CD1c-positive myeloid dendritic cell (primary cell): Measurements from ENCODE around the gene SPA17.

Source experiments
- DNase-seq: peaks from one replicate; pipeline ENCODE4 v3.0.0-alpha.2; 2016; ENCODE audit errors: extremely low spot score

Gene SPA17

DNA sequence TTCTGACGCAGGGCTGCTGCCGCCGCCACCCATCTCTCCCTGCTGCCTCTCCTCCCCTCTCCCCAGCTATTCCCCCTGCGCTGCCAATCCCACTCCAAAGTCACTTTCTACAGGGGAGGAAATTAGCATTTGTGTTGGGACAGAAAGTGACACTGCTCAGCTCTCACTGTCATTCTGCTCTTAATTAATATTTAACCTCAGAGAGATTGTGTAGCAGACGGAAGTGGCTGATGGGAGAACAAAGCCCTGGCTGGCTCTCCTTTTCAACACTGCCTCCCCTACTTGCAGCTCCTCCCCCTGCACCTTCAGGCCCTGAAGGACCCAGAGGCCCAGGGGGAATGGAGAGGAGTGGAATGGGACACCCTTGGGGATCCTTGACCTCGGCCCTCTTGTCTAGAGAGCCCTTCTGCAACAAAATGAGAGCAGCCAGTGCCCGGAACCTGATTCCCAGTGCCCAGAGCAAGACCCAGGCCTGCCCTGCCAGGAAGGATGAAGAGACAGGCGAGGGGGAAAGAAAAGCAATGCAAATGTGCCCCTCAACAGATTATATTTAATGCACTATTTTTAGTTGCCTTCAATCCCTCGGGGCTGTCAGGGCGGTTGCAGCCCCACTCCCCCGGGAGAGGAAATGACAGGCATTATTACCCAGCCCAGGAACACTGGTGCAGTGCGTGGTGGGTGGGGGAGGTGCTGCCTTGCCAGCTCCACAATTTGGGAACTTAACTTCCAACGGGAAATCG lies 51.4 kb downstream of the SPA17 start:
- no peak for DNase-seq

GRCh38 chr11:124725719-124726105 lies 52.0 kb downstream of the SPA17 start:
- DNase-seq = no peak

DNA sequence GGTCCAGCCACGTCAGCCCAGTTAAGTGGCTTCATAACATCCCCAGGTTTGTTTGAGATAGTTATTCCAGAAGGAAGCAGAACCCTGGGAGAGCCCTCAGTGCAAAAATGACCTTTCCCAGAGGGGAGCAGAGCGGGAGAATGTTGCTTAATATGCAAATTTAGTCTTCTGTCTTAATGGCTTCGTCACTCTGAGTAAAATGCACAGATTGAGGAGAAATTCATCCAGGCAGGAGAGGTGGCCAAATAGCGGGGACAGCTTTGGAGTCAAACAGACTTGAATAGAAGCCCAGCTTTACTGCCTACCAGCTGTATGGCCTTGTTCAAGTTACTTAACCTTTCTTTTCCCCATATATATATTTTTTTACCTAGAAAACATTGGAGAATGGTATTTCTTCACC lies 53.8 kb downstream of the SPA17 start:
- no peak for DNase-seq

DNA sequence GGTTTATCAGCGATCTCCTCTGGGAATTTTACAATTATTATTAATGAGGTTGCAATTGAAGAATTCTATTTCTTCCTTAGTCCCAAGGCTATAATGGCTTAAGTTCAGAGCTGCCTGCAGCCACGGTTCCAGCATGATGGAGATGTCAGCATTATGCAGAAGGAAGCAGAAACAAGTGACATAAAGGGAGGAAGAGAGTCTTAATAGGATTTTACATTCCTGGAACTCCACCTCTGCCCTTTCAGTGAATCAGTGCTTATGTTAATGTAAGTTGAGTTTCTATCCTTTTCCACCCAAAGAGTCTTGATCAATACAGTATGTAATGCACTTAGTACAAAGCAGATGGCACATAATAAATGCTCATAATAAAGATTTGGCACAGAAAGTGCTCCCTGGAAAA lies 54.4 kb downstream of the SPA17 start:
- DNase-seq = no peak

DNA sequence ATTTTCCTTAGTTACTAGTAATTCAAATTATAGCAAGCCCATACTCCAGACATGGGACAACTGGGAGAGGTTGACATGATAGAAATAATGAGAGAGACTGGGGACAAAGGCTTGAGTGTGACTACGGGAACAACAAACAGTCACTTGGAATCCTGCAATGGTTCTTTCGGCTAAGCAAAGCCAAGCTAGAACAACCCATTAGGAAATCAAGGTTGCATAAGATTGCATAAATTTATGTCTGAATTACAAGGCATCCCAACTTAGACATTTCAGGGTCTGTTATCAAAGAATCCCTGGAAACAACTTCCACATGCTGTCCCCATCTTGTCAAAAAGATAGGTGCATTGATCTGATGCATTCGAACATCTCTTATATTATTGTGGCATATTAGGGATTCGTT lies 55.9 kb downstream of the SPA17 start:
- no peak for DNase-seq

DNA sequence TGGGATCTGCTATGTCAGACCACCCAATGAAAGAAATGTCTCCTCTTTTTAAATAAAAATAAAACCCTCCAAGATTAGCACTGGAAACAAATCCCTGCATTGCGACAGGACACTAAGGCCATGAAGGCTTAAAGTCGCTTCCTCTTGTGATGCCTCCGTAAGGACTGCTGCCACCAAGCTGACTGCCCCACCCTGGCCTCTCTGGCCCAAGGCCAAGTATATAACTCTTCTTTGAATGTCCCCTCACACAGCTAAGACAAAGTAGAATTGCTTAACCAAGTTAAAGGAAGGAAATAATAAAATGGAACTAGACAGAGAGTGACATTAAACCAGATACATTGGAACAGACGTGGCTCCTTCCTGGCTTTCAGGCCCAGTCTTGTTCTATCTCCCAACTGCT lies 58.5 kb downstream of the SPA17 start:
- peak; percentile 43 for DNase-seq

- DNase-seq = peak; percentile 70
Observed at GRCh38 chr11:124736736-124737135, 63.0 kb downstream of the SPA17 start.

DNA sequence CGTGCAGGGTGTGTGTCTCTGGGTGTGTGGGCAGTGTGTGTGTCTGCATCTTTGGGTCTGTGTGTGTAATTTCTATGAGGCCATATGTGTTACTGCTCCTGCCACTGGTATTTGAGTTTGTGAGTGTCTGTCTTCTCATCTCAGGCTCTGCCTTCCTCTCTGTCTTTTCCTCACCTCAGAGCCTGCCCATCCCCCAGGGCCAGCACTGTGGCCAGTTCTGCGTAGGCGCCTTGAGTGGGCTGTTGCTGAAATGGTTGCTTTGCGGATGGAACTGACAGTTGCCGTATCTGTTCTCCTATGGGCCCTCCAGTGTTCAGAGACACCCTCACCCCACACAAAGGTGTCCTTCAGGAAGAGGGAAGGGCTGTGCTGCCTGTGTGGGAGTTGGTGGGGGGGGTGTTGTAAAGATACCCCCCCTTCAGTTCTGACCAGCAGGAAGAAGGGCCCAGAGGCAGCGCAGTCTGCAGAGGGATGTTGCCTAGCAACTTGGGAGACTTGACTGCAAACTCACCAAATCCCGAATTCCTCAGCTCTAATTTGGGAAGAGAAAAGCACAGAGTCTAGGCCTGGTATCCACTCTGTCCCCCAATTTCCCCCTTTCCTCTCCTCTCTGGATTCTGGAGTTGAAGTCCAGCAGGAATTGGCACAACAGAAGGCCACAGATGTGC lies 64.1 kb downstream of the SPA17 start:
- peak; percentile 25 for DNase-seq

DNA sequence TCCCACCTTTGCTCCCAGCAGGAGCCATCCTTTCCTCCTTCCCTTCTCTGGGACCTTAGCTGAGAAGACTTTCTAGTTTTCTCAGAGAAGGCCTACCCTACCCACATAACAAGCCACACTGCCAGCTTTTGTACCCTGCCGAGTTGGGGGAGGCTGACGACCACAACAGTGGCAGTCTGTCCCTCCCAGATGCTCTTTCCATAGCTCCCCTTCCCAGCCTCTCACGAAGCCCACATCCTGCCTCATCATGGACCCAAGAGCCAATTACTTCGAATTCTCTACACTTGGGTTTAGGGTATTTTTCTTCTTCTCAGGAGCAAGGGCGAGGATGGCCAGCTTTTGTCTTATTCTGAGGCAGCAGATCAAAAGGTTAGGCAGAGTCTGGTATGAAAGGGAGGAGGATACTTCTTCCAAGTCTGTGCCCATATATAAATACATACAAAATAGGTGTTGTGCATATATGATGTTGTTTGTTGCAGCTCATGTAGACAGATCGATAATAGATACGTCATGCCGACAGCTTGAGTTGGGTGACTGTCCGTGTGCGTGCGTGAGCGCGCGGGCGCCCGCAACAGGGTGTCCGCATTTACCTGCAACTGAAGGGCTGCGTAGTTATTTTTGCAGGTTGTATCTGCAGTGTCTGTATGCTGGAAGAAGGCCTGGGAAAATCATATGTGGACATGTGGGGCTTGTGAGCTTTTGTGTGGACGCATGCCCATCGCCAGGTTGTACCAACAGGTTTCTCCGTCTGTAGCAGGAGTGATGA lies 65.2 kb downstream of the SPA17 start:
- DNase-seq = no peak

- peak; percentile 90 for DNase-seq
Observed at GRCh38 chr11:124739479-124740276, 66.0 kb downstream of the SPA17 start, which contains the start of gene NRGN. NRGN (plus strand) TSS chr11:124739942; CDS start chr11:124740085, 143 bp downstream.

- peak; percentile 81 for DNase-seq
Observed at GRCh38 chr11:124740277-124740882, 66.7 kb downstream of the SPA17 start.

DNA sequence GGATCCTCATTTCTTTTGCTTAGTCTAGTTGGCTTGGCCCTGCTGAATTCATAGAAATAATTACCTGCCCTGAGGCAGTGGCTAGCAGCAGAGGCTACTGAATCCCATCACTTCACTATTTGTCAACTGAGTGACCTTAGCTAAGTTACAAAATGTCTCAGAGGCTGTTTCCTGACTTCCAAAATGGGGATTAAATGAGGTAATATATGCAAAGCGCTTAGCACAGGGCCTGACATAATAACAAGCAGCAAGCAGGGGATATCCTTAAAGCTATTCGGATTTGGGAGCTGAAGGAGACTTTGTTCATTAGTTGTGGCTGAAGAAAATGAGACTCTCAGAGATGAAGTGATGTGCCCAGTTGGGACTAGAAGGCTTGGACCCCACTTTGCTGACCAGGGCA lies 68.9 kb downstream of the SPA17 start:
- DNase-seq = no peak

GRCh38 chr11:124743050-124743449 lies 69.3 kb downstream of the SPA17 start:
- no peak for DNase-seq

- DNase-seq = no peak
Observed at GRCh38 chr11:124745270-124745834, 71.6 kb downstream of the SPA17 start.

DNA sequence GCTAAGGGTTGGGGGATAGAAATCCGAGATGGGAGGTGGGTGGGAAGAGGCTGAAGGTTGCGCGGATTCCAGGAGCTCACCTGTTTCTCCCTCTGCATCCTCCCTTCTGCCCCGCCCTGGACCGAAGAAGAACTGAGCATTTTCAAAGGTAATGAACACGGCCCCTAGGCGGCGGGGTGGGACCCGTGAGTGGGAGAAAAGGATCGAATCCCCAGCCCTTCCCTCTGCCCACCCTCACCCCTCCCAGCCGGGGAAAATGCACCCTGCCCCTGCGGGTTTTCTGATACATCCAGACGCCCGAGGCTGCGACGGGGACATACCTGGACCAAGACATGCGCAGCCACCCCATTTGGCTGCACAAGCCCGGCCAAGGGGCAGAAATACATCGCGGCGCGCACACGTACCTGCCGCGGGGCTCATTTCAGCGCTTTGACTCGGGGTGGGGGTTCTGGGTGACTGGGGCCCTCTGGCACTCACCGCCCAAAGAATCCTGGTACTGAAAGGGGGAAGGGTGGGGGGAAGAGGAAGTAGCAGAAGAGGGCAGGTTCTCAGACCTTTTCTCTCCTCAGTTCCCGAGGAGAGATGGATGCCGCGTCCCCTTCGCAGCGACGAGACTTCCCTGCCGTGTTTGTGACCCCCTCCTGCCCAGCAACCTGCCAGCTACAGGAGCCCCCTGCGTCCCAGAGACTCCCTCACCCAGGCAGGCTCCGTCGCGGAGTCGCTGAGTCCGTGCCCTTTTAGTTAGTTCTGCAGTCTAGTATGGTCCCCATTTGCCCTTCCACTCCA lies 72.3 kb downstream of the SPA17 start:
- DNase-seq = no peak

DNA sequence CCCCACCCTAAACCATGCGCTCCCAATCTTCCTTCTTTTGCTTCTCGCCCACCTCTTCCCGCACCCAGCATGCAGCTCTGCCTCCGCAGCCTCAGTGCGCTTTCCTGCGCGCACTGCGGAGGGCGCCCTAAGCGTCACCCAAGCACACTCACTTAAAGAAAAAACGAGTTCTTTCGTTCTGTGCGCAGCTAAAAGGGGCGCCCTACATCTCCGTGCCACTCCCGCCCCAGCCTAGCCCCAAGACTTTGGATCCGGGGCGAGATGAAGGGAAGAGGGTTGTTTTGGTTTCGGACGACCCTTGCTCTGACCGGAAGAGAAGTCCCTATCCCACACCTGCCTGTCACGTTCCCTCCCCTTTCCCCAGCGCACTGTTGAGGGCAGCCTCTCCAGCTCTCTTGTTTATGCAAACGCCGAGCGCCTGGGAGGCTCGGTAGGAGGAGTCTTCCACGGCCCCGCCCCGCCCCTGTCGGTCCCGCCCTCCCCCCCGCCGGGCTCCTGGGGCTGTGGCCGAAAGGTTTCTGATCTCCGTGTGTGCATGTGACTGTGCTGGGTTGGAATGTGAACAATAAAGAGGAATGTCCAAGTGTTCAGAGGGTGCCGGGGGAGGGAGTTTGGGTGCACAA lies 73.0 kb downstream of the SPA17 start:
- DNase-seq = peak; percentile 81
